WTC11 (cell line): ENCODE measurements around the gene PPM1A. TPM values are rescaled to one million over a fixed set of nuclear protein-coding genes. Genes with fewer than 3 reads are reported as not detected.

Experiments
- ATAC-seq: fragments of 200-7000 bp; cut with Tn5 transposase; 2 replicates; pipeline ENCODE4 v1.10.0; 2021; ENCODE audit warnings: mild to moderate bottlenecking, moderate library complexity
- CTCF ChIA-PET: fragments of 300-600 bp; sonication (Branson Sonifier 250); formaldehyde crosslinking; loops from one replicate; lab custom pipeline; 2021; ENCODE audit warnings: antibody characterized with exemption; lab: Charles Lee
- POLR2A ChIA-PET: fragments of 350-600 bp; sonication (Branson Sonifier 250); formaldehyde crosslinking; loops from one replicate; lab custom pipeline; 2021; ENCODE audit warnings: antibody characterized with exemption; lab: Charles Lee
- DNase-seq: peaks from one replicate; pipeline ENCODE4 v3.0.0; 2021; ENCODE audit warnings: low spot score
- H3K27ac Mint-ChIP-seq: 2 replicates; pipeline ENCODE4 v1.8.0; 2021; ENCODE audit warnings: mixed read lengths
- H3K27me3 Mint-ChIP-seq: 2 replicates; pipeline ENCODE4 v1.8.0; 2021; ENCODE audit warnings: low read depth, mild to moderate bottlenecking, moderate library complexity, mixed read lengths
- H3K36me3 Mint-ChIP-seq: 2 replicates; pipeline ENCODE4 v1.8.0; 2021; ENCODE audit warnings: mixed read lengths
- H3K4me1 Mint-ChIP-seq: 2 replicates; pipeline ENCODE4 v1.8.0; 2022; ENCODE audit warnings: mixed read lengths
- H3K4me3 Mint-ChIP-seq: 2 replicates; pipeline ENCODE4 v1.8.0; 2021; ENCODE audit warnings: mild to moderate bottlenecking, moderate library complexity, mixed read lengths
- H3K9me3 Mint-ChIP-seq: 2 replicates; pipeline ENCODE4 v1.8.0; 2021; ENCODE audit warnings: mixed read lengths
- CREB1 ChIP-seq: sonication (generic); formaldehyde crosslinking; IDR thresholded peaks from 2 replicates; pipeline ENCODE4 v1.8.0; 2023; ENCODE audit warnings: mild to moderate bottlenecking, missing genetic modification reagents
- FOXJ3 ChIP-seq: sonication (generic); formaldehyde crosslinking; IDR thresholded peaks from 2 replicates; pipeline ENCODE4 v1.9.0; 2021; ENCODE audit warnings: missing genetic modification reagents, mild to moderate bottlenecking, borderline replicate concordance
- GRHL2 ChIP-seq: fragments of 250-450 bp; sonication (Bioruptor Pico); IDR thresholded peaks from 2 replicates; pipeline ENCODE4 v1.8.0; 2022; ENCODE audit warnings: mild to moderate bottlenecking, moderate library complexity; ENCODE audit not compliant: insufficient replicate concordance, severe bottlenecking
- GTF2I ChIP-seq: fragments of 250-450 bp; sonication (Bioruptor Pico); conservative IDR thresholded peaks from 2 replicates; pipeline ENCODE4 v1.4.0; 2021; ENCODE audit warnings: mild to moderate bottlenecking
- HMGA2 ChIP-seq: fragments of 250-450 bp; sonication (Bioruptor Pico); IDR thresholded peaks from 2 replicates; pipeline ENCODE4 v1.4.0; 2021; ENCODE audit warnings: mild to moderate bottlenecking, moderate library complexity
- KAT7 ChIP-seq: sonication (generic); formaldehyde crosslinking; IDR thresholded peaks from 2 replicates; pipeline ENCODE4 v1.8.1; 2023; ENCODE audit warnings: missing genetic modification reagents, mild to moderate bottlenecking, borderline replicate concordance
- NFATC4 ChIP-seq: fragments of 250-450 bp; sonication (Bioruptor Pico); IDR thresholded peaks from 2 replicates; pipeline ENCODE4 v1.9.0; 2021; ENCODE audit warnings: mild to moderate bottlenecking
- NFYB ChIP-seq: sonication (generic); formaldehyde crosslinking; conservative IDR thresholded peaks from 2 replicates; pipeline ENCODE4 v1.8.0; 2022; ENCODE audit warnings: low read depth, missing genetic modification reagents
- OVOL2 ChIP-seq: fragments of 250-450 bp; sonication (Bioruptor Pico); IDR thresholded peaks from 2 replicates; pipeline ENCODE4 v1.9.0; 2021; ENCODE audit warnings: mild to moderate bottlenecking, borderline replicate concordance
- RELA ChIP-seq: sonication (generic); formaldehyde crosslinking; IDR thresholded peaks from 2 replicates; pipeline ENCODE4 v1.8.1; 2022; ENCODE audit warnings: missing genetic modification reagents, mild to moderate bottlenecking, borderline replicate concordance
- SMAD3 ChIP-seq: sonication (generic); formaldehyde crosslinking; IDR thresholded peaks from 2 replicates; pipeline ENCODE4 v1.8.0; 2022; ENCODE audit warnings: missing genetic modification reagents, mild to moderate bottlenecking, borderline replicate concordance
- ZNF416 ChIP-seq: fragments of 250-450 bp; sonication (Bioruptor Pico); IDR thresholded peaks from 2 replicates; pipeline ENCODE4 v1.9.0; 2021; ENCODE audit warnings: mild to moderate bottlenecking, inconsistent platforms
- total RNA-seq: library from RNA; stranded (reverse); gene quantifications from 3 replicates; pipeline ENCODE4 v1.2.3, GENCODE V29; 2021
- TF ChIP-seq, protein P1 (sequence below): fragments of 250-450 bp; sonication (Bioruptor Pico); IDR thresholded peaks from 2 replicates; pipeline ENCODE4 v2.1.2; 2022; ENCODE audit warnings: mild to moderate bottlenecking, moderate library complexity
- TF ChIP-seq, protein P2 (sequence below): sonication (generic); formaldehyde crosslinking; IDR thresholded peaks from 2 replicates; pipeline ENCODE4 v1.8.1; 2022; ENCODE audit warnings: mild to moderate bottlenecking, moderate library complexity, missing genetic modification reagents
- TF ChIP-seq, protein P3 (sequence below): sonication (generic); formaldehyde crosslinking; IDR thresholded peaks from 2 replicates; pipeline ENCODE4 v1.8.1; 2022; ENCODE audit warnings: missing genetic modification reagents, borderline replicate concordance
- TF ChIP-seq, protein P4 (sequence below): fragments of 250-450 bp; sonication (Bioruptor Pico); conservative IDR thresholded peaks from 2 replicates; pipeline ENCODE4 v1.9.0; 2021; ENCODE audit warnings: mild to moderate bottlenecking
- TF ChIP-seq, protein P5 (sequence below): fragments of 250-450 bp; sonication (Bioruptor Pico); IDR thresholded peaks from 2 replicates; pipeline ENCODE4 v1.9.0; 2021; ENCODE audit warnings: mild to moderate bottlenecking
- TF ChIP-seq, protein P6 (sequence below): sonication (generic); formaldehyde crosslinking; IDR thresholded peaks from 2 replicates; pipeline ENCODE4 v1.8.1; 2022; ENCODE audit warnings: low read depth, missing genetic modification reagents, borderline replicate concordance

Gene PPM1A
- total RNA-seq, 1 experiment from 2014 or later: 52.5 TPM

DNA sequence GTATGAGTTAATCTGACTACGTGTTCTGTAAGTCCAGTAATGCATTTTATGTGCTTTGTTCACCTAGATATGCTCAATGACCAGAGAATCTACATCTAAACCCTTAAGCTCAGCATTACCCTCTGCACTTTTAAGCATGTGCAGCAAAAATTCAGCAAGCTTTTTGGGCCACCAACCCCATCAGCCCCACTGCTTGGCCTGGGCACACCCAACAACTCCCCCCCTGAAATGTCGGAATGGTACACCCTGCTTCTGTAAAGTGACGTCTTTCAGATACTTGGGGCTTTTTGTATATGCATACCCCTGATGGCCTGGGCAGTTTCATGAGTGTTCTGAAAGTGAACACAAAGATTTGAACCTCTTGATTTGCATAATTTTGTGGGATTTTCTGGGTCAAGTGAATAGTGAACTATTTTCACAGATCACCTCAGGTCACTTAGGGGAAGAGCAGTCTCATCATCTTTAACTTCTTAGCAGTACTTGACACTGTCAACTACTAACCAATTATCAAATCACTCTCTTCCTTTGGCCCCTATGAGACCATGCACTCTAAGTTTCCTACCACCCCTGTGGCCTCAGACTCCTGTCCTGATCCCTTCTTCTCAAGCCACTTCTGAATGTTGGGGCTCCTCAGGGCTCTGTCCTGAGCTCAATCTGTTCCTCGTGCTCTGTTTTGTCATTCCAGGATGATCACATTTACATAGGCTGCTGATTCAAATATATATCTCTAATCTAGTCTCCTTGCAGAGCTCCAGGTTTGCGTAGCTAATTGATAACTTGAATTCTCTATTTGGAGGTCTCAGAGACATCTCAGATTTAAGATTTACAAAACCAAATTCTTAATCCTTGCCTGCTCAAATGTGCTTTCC is 36.3 kb upstream of the PPM1A start:
- POLR2A ChIA-PET: interaction anchor here (1.7 kb wide), 1 partner anchor 36 kb away, joined by 7 read pairs; the partner anchor contains the start of gene PPM1A
- Mint-ChIP-seq H3K36me3 (no peaks in the 10 kb centered on the region), H3K27ac (no peak overlapping the region), H3K9me3 (no peaks in the 10 kb centered on the region), H3K4me1 (peaks cover 11% of the 10 kb centered on the region), H3K4me3 (no peak overlapping the region), H3K27me3 (no peaks in the 10 kb centered on the region; the same call in none of the 2 replicates)
- TF ChIP-seq, protein P1, sequence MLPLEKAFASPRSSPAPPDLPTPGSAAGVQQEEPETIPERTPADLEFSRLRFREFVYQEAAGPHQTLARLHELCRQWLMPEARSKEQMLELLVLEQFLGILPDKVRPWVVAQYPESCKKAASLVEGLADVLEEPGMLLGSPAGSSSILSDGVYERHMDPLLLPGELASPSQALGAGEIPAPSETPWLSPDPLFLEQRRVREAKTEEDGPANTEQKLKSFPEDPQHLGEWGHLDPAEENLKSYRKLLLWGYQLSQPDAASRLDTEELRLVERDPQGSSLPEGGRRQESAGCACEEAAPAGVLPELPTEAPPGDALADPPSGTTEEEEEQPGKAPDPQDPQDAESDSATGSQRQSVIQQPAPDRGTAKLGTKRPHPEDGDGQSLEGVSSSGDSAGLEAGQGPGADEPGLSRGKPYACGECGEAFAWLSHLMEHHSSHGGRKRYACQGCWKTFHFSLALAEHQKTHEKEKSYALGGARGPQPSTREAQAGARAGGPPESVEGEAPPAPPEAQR (CRISPR knock-in tag): no peak
- TF ChIP-seq, protein P2, sequence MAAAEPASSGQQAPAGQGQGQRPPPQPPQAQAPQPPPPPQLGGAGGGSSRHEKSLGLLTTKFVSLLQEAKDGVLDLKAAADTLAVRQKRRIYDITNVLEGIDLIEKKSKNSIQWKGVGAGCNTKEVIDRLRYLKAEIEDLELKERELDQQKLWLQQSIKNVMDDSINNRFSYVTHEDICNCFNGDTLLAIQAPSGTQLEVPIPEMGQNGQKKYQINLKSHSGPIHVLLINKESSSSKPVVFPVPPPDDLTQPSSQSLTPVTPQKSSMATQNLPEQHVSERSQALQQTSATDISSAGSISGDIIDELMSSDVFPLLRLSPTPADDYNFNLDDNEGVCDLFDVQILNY (CRISPR knock-in tag): no peak
- TF ChIP-seq, protein P3, sequence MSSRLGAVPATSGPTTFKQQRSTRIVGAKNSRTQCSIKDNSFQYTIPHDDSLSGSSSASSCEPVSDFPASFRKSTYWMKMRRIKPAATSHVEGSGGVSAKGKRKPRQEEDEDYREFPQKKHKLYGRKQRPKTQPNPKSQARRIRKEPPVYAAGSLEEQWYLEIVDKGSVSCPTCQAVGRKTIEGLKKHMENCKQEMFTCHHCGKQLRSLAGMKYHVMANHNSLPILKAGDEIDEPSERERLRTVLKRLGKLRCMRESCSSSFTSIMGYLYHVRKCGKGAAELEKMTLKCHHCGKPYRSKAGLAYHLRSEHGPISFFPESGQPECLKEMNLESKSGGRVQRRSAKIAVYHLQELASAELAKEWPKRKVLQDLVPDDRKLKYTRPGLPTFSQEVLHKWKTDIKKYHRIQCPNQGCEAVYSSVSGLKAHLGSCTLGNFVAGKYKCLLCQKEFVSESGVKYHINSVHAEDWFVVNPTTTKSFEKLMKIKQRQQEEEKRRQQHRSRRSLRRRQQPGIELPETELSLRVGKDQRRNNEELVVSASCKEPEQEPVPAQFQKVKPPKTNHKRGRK (CRISPR knock-in tag): no peak
- TF ChIP-seq NFATC4 (CRISPR knock-in tag) (no peak), KAT7 (CRISPR knock-in tag) (no peak), HMGA2 (CRISPR knock-in tag) (no peak), CREB1 (CRISPR knock-in tag) (no peak), OVOL2 (CRISPR knock-in tag) (no peak), ZNF416 (CRISPR knock-in tag) (no peak), GTF2I (CRISPR knock-in tag) (no peak), SMAD3 (no peak), RELA (CRISPR knock-in tag) (no peak), NFYB (CRISPR knock-in tag) (no peak)
- TF ChIP-seq, protein P4, sequence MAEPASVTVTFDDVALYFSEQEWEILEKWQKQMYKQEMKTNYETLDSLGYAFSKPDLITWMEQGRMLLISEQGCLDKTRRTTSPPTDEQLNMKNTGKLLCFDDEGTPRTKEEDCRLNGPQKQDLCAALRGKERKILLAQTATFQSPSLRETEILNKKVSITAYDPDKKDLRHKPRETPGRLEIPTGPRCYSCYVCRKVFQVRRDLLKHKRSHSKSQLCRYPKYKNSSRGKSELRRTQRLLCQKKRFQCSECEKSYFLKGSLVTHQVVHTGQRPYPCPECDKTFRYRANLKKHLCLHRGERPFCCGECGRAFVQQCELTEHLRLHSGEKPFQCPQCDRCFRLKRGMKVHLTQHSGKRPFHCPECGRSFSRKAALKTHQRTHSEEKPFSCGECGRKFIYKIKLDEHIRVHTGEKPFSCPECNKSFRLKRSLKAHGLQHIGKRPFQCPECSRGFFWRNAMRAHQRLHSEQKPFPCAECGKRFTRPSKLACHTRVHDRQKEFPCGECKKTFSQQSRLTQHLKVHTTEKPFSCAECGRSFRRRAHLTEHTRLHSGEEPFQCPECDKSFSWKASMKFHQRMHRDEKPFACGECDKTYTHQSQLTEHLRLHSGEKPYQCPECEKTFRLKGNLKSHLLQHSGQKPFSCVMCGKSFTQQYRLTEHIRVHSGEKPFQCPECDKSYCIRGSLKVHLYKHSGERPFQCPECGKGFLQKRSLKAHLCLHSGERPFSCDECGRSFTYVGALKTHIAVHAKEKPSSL (CRISPR knock-in tag): no peak
- TF ChIP-seq, protein P5, sequence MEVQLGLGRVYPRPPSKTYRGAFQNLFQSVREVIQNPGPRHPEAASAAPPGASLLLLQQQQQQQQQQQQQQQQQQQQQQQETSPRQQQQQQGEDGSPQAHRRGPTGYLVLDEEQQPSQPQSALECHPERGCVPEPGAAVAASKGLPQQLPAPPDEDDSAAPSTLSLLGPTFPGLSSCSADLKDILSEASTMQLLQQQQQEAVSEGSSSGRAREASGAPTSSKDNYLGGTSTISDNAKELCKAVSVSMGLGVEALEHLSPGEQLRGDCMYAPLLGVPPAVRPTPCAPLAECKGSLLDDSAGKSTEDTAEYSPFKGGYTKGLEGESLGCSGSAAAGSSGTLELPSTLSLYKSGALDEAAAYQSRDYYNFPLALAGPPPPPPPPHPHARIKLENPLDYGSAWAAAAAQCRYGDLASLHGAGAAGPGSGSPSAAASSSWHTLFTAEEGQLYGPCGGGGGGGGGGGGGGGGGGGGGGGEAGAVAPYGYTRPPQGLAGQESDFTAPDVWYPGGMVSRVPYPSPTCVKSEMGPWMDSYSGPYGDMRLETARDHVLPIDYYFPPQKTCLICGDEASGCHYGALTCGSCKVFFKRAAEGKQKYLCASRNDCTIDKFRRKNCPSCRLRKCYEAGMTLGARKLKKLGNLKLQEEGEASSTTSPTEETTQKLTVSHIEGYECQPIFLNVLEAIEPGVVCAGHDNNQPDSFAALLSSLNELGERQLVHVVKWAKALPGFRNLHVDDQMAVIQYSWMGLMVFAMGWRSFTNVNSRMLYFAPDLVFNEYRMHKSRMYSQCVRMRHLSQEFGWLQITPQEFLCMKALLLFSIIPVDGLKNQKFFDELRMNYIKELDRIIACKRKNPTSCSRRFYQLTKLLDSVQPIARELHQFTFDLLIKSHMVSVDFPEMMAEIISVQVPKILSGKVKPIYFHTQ: no peak
- CTCF ChIA-PET: no interaction called here
- DNase-seq (no peak), ATAC-seq (no peak)

DNA sequence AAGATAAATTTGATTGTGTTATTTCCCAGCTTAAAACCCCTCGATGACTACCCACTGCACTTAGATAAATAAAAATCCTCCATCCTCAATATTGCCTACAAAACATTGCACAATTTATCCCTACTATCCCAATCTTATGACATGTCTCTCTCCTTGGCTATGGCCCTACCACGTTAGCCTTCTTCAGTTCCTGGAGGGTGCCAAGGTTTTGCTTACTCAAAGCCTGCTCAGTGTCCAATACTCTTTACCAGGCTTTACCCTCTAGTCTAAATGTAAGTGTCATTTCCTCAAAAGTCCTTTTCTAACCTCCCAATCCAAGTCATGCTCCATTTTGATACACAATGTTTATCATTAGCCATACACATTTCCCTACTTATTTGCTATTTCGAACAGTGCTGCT is 35.0 kb upstream of the PPM1A start:
- no peaks in the 10 kb centered on the region; the same call in 1 of the 2 replicates for H3K27me3 Mint-ChIP-seq
- no peak overlapping the region for H3K4me3 Mint-ChIP-seq
- no peak for ATAC-seq
- H3K27ac Mint-ChIP-seq: no peak overlapping the region
- POLR2A ChIA-PET: no interaction called here
- DNase-seq: no peak
- CTCF ChIA-PET: no interaction called here
- no peaks in the 10 kb centered on the region for H3K9me3 Mint-ChIP-seq
- H3K4me1 Mint-ChIP-seq: peaks cover 11% of the 10 kb centered on the region
- H3K36me3 Mint-ChIP-seq: no peaks in the 10 kb centered on the region
- no peak for TF ChIP-seq FOXJ3 (CRISPR knock-in tag)
- TF ChIP-seq, protein P5: no peak
- no peak for TF ChIP-seq HMGA2 (CRISPR knock-in tag)
- TF ChIP-seq, protein P6, sequence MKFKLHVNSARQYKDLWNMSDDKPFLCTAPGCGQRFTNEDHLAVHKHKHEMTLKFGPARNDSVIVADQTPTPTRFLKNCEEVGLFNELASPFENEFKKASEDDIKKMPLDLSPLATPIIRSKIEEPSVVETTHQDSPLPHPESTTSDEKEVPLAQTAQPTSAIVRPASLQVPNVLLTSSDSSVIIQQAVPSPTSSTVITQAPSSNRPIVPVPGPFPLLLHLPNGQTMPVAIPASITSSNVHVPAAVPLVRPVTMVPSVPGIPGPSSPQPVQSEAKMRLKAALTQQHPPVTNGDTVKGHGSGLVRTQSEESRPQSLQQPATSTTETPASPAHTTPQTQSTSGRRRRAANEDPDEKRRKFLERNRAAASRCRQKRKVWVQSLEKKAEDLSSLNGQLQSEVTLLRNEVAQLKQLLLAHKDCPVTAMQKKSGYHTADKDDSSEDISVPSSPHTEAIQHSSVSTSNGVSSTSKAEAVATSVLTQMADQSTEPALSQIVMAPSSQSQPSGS (CRISPR knock-in tag): no peak
- TF ChIP-seq GRHL2 (CRISPR knock-in tag): no peak
